ENCODE results near the gene CSNK1A1.

DNA sequence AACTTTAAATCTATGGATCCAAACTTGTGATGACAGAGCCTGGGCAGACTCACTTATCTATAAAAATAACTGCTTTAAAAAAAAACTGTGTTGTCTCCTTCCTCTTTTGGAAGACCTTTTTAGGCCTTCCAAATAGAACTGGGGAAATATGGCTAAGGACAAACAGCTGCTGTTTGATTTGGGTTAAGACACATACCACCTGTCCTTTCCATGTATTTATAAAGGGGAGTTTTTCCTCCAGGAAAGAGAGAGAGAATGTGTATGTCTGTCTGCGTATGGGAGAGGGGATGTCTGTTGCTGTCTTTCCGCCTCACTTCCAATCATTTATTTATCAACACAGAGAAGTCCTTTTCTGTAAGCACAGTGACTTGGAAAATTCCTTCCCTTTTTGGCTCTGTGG is 32.9 kb upstream of the CSNK1A1 start:
- no peak for TF ChIP-seq POLR2AphosphoS5 (IDR thresholded peaks at IDR 0.05; ENCODE audit: low read depth, low read length)
- TF ChIP-seq POLR2A (IDR thresholded peaks at IDR 0.05; ENCODE audit: low read depth, low read length), result no peak
- no peak for TF ChIP-seq TAF1 (IDR thresholded peaks at IDR 0.05; ENCODE audit: borderline replicate concordance, low read depth, low read length)

Measured in GM12892 (cell line).